Natural killer cell (primary cell): ENCODE data around the gene ATP6V0A1. TPM values are rescaled to one million over a fixed set of nuclear protein-coding genes. Genes with fewer than 3 reads are reported as not detected.

Source experiments
- ATAC-seq, 3 donors: fragments of 150-1000 bp in 2 of 3; fragments of 200-7000 bp in 1 of 3; cut with Tn5 transposase; 1 replicate in 1 of 3; 2 replicates in 2 of 3; pipeline ENCODE4 v1.10.0; 2021; ENCODE audit warnings: mild to moderate bottlenecking in 2 of 3, moderate library complexity in 2 of 3
- DNase-seq, 2 donors: peaks; one replicate each; pipeline versions ENCODE4 v3.0.0 to v3.0.0-alpha.2; 2013 to 2021; ENCODE audit warnings: mixed read lengths in 1 of 2
- H3K27ac ChIP-seq: one replicate; pipeline ENCODE4 v1.5.1; 2013; ENCODE audit warnings: mild to moderate bottlenecking, low read length
- H3K27me3 ChIP-seq: one replicate; pipeline ENCODE4 v1.6.1; 2013; ENCODE audit warnings: low read length; ENCODE audit not compliant: control insufficient read depth, insufficient read depth
- H3K36me3 ChIP-seq: one replicate; pipeline ENCODE4 v1.6.1; 2013; ENCODE audit warnings: low read length; ENCODE audit not compliant: control insufficient read depth, insufficient read depth
- H3K4me1 ChIP-seq: one replicate; pipeline ENCODE4 v1.6.1; 2013; ENCODE audit warnings: low read length; ENCODE audit not compliant: control insufficient read depth, insufficient read depth
- H3K4me3 ChIP-seq: one replicate; pipeline ENCODE4 v1.5.1; 2013; ENCODE audit warnings: low read length
- H3K9me3 ChIP-seq: one replicate; pipeline ENCODE4 v1.6.1; 2013; ENCODE audit warnings: low read length; ENCODE audit not compliant: control insufficient read depth, insufficient read depth
- H3K27ac Mint-ChIP-seq, 2 donors: one replicate each; pipeline ENCODE4 v1.8.0; 2022; ENCODE audit warnings: mild to moderate bottlenecking in 2 of 2, mixed read lengths in 2 of 2, moderate library complexity in 1 of 2
- H3K27me3 Mint-ChIP-seq, 2 donors: one replicate each; pipeline ENCODE4 v1.8.0; 2022; ENCODE audit warnings: low read depth in 2 of 2, mixed read lengths in 2 of 2
- H3K36me3 Mint-ChIP-seq: one replicate; pipeline ENCODE4 v1.8.0; 2022; ENCODE audit warnings: mixed read lengths
- H3K4me1 Mint-ChIP-seq, 2 donors: one replicate each; pipeline ENCODE4 v1.8.0; 2022; ENCODE audit warnings: mixed read lengths in 2 of 2
- H3K4me3 Mint-ChIP-seq: one replicate; pipeline ENCODE4 v1.8.0; 2022; ENCODE audit warnings: mild to moderate bottlenecking, moderate library complexity, mixed read lengths
- H3K9me3 Mint-ChIP-seq, 2 donors: one replicate each; pipeline ENCODE4 v1.8.0; 2022; ENCODE audit warnings: mixed read lengths in 2 of 2
- WGBS: methylation state at CpG from one replicate; pipeline ENCODE4 v1.1.7; 2013; ENCODE audit warnings: missing lambda C conversion rate; ENCODE audit not compliant: insufficient coverage; 5-methylcytosine and 5-hydroxymethylcytosine counted together
- intact Hi-C: fragments of 100-400 bp; cut with micrococcal nuclease; formaldehyde crosslinking; loops from one replicate; pipeline ENCODE4 v1.14.2; 2022
- total RNA-seq, 4 donors: library from RNA; stranded (reverse); fragments of 120-200 nt in 1 of 4; gene quantifications; one replicate each; pipeline versions ENCODE4 v1.2.3 to v1.2.4, GENCODE V29; 2013 to 2022
- TF ChIP-seq, protein P1 (sequence below): fragments of 200-600 bp; IDR thresholded peaks from one replicate; pipeline ENCODE4 v1.8.0; 2022; ENCODE audit warnings: antibody characterized with exemption

The ATP6V0A1 gene
- total RNA-seq, 3 donors from 2014 or later (not counting 1 experiment from before 2014, with no cell fraction given) = 4.8 to 33.5 (median 7.5) TPM

DNA sequence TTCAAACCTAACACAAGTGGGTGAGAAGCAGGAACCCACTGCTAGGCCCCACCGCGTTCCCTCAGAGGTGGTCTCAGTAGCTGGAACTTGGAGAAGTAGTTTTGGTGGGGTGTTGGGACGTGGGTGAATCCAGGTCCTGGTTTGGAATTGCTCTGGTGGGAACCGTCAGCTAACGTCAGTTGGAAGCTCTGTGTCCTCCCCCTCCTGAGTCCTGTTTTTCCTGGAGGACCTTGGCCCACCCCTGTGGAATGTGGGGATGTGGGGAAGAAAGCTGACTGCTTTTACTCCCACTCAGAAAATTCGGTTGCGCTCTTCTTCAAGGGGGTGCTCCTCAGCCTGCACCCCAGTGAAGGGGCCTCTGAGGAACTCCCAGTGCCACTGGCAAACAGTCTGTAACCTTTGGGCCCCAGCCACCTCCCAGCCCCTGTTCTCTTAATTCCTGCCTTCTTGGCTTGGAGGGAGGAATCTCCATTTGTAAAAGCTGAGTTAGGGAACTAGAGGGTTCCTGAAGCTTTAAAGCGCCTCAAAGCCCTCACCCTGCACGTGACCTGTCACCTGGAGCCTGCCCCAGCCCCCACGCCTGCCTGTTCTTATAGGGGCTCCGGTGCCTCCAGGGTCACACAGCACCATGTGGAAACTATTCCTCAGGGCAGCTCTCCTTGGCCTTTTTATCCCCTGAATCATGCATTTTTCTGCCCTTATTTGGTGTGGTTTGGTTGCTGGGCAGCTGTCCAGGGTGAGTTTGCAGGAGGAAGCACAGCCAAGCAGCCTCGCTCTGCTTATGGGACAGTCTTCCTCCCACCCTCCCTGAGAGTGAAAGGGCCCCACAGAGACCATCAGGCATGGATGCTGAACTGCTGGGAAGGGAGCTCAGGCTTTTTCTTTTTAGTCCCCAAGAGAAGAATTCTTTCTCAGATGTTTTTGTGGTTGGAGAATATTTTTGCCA, 61.1 kb downstream of the ATP6V0A1 start:
- H3K27ac ChIP-seq = no peak overlapping the region
- Mint-ChIP-seq H3K4me1 (peaks cover 6 to 12% of the 10 kb centered on the region in 2 donors), H3K27ac (no peak overlapping the region), H3K36me3 (no peaks in the 10 kb centered on the region), H3K27me3 (peaks cover 24 to 25% of the 10 kb centered on the region in 2 donors), H3K4me3 (no peak overlapping the region), H3K9me3 (no peaks in the 10 kb centered on the region)
- DNase-seq (no peak), ATAC-seq (no peak)
- TF ChIP-seq, protein P1, sequence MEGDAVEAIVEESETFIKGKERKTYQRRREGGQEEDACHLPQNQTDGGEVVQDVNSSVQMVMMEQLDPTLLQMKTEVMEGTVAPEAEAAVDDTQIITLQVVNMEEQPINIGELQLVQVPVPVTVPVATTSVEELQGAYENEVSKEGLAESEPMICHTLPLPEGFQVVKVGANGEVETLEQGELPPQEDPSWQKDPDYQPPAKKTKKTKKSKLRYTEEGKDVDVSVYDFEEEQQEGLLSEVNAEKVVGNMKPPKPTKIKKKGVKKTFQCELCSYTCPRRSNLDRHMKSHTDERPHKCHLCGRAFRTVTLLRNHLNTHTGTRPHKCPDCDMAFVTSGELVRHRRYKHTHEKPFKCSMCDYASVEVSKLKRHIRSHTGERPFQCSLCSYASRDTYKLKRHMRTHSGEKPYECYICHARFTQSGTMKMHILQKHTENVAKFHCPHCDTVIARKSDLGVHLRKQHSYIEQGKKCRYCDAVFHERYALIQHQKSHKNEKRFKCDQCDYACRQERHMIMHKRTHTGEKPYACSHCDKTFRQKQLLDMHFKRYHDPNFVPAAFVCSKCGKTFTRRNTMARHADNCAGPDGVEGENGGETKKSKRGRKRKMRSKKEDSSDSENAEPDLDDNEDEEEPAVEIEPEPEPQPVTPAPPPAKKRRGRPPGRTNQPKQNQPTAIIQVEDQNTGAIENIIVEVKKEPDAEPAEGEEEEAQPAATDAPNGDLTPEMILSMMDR = no peak
- H3K27me3 ChIP-seq = no peaks in the 10 kb centered on the region
- H3K4me1 ChIP-seq = peaks cover 6% of the 10 kb centered on the region
- H3K36me3 ChIP-seq = no peaks in the 10 kb centered on the region
- intact Hi-C loops = no loop called here
- WGBS = 82% methylated on average over 12 of the region's 12 CpGs
- no peaks in the 10 kb centered on the region for H3K9me3 ChIP-seq
- no peak overlapping the region for H3K4me3 ChIP-seq

DNA sequence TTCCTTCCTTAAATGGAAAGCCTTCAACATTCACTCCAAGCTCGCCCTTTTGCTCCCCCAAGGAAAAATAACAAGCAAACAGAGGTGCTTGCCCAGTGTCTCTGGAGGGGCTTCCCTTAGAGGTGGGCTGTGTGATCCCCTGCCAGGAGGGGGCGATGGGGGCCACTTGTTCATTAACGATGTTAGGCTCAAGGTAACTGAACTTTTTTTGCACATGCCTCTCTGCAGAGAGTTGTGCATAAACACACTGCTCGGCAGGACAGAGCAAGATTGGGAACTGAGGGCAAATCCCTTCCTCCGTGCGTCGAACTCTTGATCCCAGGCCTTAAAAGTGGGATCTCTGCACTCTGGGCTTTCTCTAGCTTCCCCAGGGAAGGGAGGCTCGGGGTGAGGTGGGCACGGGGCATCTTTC, 61.9 kb downstream of the ATP6V0A1 start:
- Mint-ChIP-seq H3K4me1 (peaks cover 6 to 12% of the 10 kb centered on the region in 2 donors), H3K4me3 (no peak overlapping the region), H3K27ac (no peak overlapping the region), H3K27me3 (peaks cover 24% of the 10 kb centered on the region in 2 donors), H3K36me3 (no peaks in the 10 kb centered on the region), H3K9me3 (no peaks in the 10 kb centered on the region)
- intact Hi-C loops = no loop called here
- no peak overlapping the region for H3K27ac ChIP-seq
- TF ChIP-seq, protein P1 = no peak
- H3K27me3 ChIP-seq = no peaks in the 10 kb centered on the region
- ATAC-seq (peak in 2 of 3 donors; percentile 27 to 40), DNase-seq (peak in 1 of 2 donors; percentile 50)
- no peak overlapping the region for H3K4me3 ChIP-seq
- WGBS = 74% methylated on average over 9 of the region's 9 CpGs
- H3K9me3 ChIP-seq = no peaks in the 10 kb centered on the region
- H3K36me3 ChIP-seq = no peaks in the 10 kb centered on the region
- H3K4me1 ChIP-seq = peaks cover 6% of the 10 kb centered on the region

DNA sequence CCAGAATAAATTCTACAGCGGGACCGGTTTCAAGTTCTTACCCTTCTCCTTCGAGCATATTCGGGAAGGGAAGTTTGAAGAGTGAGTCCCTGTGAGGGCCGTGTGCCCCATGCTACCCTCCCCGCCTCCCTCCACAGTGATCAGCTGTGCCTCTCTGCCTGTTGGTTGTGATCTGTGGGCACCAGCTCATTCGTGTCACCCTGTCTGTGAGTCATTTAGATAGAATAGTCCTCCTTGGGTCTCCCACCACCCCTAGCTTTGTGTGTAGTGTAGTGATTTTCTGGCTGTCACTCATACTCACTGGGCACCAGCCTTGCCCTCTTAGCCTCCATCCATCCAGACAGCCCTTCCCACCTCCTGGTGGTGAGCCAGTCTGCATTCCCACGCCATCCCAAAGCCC, 62.4 kb downstream of the ATP6V0A1 start:
- peaks cover 23 to 24% of the 10 kb centered on the region in 2 donors for H3K27me3 Mint-ChIP-seq
- TF ChIP-seq, protein P1 = no peak
- 56% methylated on average over 6 of the region's 8 CpGs for WGBS

More for the DNA sequence above, 62.4 kb downstream of the ATP6V0A1 start:
- intact Hi-C loops = no loop called here
- Mint-ChIP-seq H3K9me3 (no peaks in the 10 kb centered on the region), H3K4me3 (no peak overlapping the region), H3K4me1 (peaks cover 6 to 12% of the 10 kb centered on the region in 2 donors), H3K27ac (no peak overlapping the region), H3K36me3 (no peaks in the 10 kb centered on the region)
- no peak for ATAC-seq
- Histone ChIP-seq H3K4me1 (peaks cover 6% of the 10 kb centered on the region), H3K27ac (no peak overlapping the region), H3K4me3 (no peak overlapping the region), H3K27me3 (no peaks in the 10 kb centered on the region), H3K9me3 (no peaks in the 10 kb centered on the region), H3K36me3 (no peaks in the 10 kb centered on the region)
- DNase-seq = no peak
